ENCODE measurements around the gene KCP.
"Not testable (repeated sequence)": the region's sequence is repeated elsewhere in the genome, so short reads cannot be mapped to it uniquely, and the experiment has no call there.

The KCP gene

GRCh38 chr7:128910569-128910945, at the start of gene KCP:
Gene KCP (minus strand): TSS chr7:128910709. CDS start chr7:128910676, 33 bp downstream.
- no peak for DNase-seq

GRCh38 chr7:128959296-128959695, 48.8 kb upstream of the KCP start:
- DNase-seq, result no peak

- DNase-seq, result no peak
Measured at GRCh38 chr7:128955981-128956380, 45.5 kb upstream of the KCP start.

GRCh38 chr7:128954830-128955802, 44.6 kb upstream of the KCP start:
- no peak for DNase-seq

GRCh38 chr7:128954150-128954549, 43.6 kb upstream of the KCP start:
- no peak for DNase-seq

GRCh38 chr7:128951296-128951695, 40.8 kb upstream of the KCP start:
- no peak for DNase-seq

- peak; percentile 63 to 69 for DNase-seq
Measured at GRCh38 chr7:128948976-128949760, 38.7 kb upstream of the KCP start.

GRCh38 chr7:128948312-128948973, 37.9 kb upstream of the KCP start:
- DNase-seq, result no peak

- no peak for DNase-seq
Measured at GRCh38 chr7:128947854-128948253, 37.3 kb upstream of the KCP start.

GRCh38 chr7:128946936-128947830, 36.7 kb upstream of the KCP start:
- DNase-seq, result no peak

- no peak for DNase-seq
Measured at GRCh38 chr7:128945668-128946366, 35.3 kb upstream of the KCP start.

GRCh38 chr7:128944487-128945236, 34.2 kb upstream of the KCP start:
- no peak for DNase-seq

GRCh38 chr7:128943251-128943650, 32.7 kb upstream of the KCP start:
- not testable (repeated sequence) for DNase-seq

- no peak for DNase-seq
Measured at GRCh38 chr7:128941946-128942526, 31.5 kb upstream of the KCP start.

- DNase-seq, result no peak
Measured at GRCh38 chr7:128941323-128941890, 30.9 kb upstream of the KCP start.

- DNase-seq, result peak; percentile 90 to 93
Measured at GRCh38 chr7:128940494-128941322, 30.2 kb upstream of the KCP start.

- DNase-seq, result peak in 1 of 2 experiments; percentile 45
Measured at GRCh38 chr7:128939861-128940410, 29.4 kb upstream of the KCP start.

- DNase-seq, result peak in 1 of 2 experiments; percentile 40
Measured at GRCh38 chr7:128939075-128939860, 28.8 kb upstream of the KCP start.

Data from Kasumi-1 (cell line).